GM12873 (cell line): Measurements from ENCODE around the gene AGTPBP1.

Source experiments
- CTCF ChIP-seq: IDR thresholded peaks from 2 replicates; pipeline ENCODE4 v1.5.1; 2012; ENCODE audit warnings: low read depth, mild to moderate bottlenecking, moderate library complexity, low read length, control low read depth; ENCODE audit not compliant: insufficient read depth; ENCODE audit errors: missing control alignments

Gene AGTPBP1

DNA sequence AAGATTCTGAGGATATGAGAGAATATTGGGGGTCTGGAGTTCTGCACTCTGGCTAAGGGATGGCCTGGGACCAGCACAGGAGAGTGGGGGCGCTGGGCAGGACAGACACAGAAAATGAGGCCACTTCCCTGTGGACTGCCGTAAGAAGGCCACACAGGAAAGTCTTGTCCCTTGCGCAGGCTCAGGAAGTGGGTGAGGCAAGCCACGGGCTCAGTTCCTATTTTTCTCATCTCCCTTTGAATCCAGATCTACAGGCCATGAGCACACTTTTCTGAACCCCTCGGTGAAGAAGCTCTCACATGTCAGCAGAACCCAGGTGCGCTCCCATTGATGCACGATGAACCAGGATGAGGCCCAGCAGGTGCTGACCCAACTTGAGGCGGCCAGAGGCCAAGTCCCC is 207.4 kb downstream of the AGTPBP1 start:
- TF ChIP-seq CTCF = no peak

- no peak for TF ChIP-seq CTCF
These were observed 208.2 kb downstream of the AGTPBP1 start for GRCh38 chr9:85533538-85533937.

GRCh38 chr9:85530721-85531120 is 211.0 kb downstream of the AGTPBP1 start:
- no peak for TF ChIP-seq CTCF

DNA sequence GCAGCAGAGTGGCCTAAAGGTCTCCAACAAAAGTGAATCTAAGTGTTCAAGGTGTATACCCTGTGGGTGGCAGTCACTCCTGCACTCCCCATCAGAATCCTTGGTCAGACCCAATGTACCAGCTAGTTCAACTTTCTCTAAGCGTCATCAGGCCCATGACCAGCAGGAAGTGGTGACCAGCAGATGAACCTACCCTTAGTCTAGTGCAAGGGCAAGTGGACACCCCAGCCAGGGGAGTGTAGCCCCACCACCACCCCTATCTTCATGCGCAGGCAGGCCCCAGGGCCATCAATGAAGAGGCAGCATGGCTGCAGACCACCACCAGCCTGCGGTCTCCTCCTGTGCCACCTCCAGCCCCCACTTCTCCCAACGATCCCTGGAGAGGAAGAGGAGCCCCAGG is 213.1 kb downstream of the AGTPBP1 start:
- TF ChIP-seq CTCF = no peak

DNA sequence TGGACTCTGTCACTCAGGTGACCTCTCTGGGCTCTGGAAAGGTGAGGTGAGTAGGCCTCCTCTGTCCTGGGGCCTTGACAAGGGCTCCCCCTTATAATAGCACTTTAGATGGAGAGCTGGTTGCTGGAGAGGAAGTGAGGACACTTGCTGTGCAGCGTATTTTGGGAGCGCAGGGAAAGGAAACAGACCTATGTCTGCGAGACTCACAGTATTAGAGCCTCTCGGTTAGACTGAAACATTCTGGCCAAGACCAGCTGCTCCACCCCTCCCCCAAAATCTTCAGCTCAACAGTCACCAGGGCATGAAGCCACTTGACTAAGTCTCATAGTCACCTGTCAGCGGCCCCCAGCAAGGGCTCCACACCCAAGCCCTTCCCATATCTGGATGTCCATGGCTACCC is 213.6 kb downstream of the AGTPBP1 start:
- no peak for TF ChIP-seq CTCF

DNA sequence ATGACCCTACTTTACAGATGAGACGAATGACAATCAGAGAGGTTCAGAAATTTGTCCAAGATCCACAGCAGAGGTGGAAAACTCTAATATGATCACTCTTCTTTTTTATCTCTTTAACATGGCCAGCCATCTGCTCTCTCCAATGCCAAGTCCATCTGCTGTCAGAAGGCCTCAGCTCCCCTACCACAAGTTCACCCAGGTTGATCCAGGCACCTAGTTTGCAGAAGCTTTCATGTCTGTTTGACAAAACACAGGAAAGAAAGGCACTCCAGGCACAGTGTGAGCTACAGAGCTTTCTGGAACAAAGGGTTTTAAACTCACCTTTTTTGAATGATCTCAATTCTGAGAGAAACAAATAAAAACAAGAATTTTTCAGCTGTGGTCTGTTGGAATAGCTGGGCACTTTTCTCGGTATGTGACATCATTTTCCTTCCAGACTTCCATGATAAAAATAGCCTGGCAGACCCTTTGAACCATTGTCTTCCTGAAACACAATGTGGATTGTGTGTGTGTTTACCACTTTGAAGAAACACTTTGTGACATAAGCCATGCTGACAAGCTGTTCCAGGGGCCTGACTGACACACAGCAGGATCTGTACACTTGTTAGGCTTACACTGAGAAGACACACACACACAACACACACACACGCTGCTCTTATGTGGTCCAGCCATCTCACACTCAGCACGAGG is 214.3 kb downstream of the AGTPBP1 start:
- no peak for TF ChIP-seq CTCF

GRCh38 chr9:85524531-85524930 is 217.2 kb downstream of the AGTPBP1 start:
- TF ChIP-seq CTCF = no peak
